ENCODE results near the gene CELA3A.
A peak's percentile ranks its signal among the peaks of the same experiment; 100 is the strongest.

The CELA3A gene

GRCh38 chr1:22052115-22053016 lies 50.9 kb downstream of the CELA3A start, which contains the start of gene CDC42:
Gene CDC42, plus strand, starts transcription at chr1:22052709. Its CDS starts 25,770 bp downstream, at chr1:22078479.
- DNase-seq, result peak; percentile 92 to 97

GRCh38 chr1:22053017-22053860 lies 51.8 kb downstream of the CELA3A start:
- peak; percentile 40 to 56 for DNase-seq

- no peak for DNase-seq
These were observed 52.7 kb downstream of the CELA3A start for GRCh38 chr1:22053861-22054770.

GRCh38 chr1:22055463-22055862 lies 54.0 kb downstream of the CELA3A start:
- no peak for DNase-seq

- DNase-seq, result no peak
These were observed 54.6 kb downstream of the CELA3A start for GRCh38 chr1:22056043-22056442.

GRCh38 chr1:22056936-22057335 lies 55.5 kb downstream of the CELA3A start:
- no peak for DNase-seq

- no peak for DNase-seq
These were observed 56.4 kb downstream of the CELA3A start for GRCh38 chr1:22057861-22058260.
